ENCODE measurements around the gene CACNA1A. TPM values are rescaled to one million over a fixed set of nuclear protein-coding genes. Genes with fewer than 3 reads are reported as not detected.
"Not testable (repeated sequence)": the region's sequence is repeated elsewhere in the genome, so short reads cannot be mapped to it uniquely, and the experiment has no call there.

CACNA1A gene
- total RNA-seq: 37.4 TPM

DNA sequence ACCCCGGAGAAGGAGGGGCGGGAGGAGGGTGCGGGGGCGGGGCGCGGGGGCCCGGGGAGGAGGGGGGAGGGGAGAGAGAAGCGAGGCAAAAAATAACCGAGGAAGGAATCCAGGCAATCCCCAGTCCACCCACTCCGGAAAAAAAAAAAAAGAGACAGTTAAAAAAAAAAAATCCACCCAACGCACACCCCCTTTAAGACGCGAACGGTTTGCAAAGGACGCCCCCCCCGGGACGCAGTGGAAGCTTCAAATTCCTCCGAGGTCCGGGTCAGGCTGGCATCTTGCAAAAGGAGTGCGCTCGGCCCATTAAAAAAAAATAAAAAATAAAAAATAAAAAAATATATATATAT lies at the start of gene CACNA1A:
Gene CACNA1A (minus strand): TSS at position 9 of the 350 bp plus-strand sequence. CDS start 255 bp downstream, outside the sequence.
- no peak for DNase-seq (ENCODE audit: low spot score)
- intact Hi-C loops (cut with DNase I): no loop called here
- no peak for ATAC-seq

DNA sequence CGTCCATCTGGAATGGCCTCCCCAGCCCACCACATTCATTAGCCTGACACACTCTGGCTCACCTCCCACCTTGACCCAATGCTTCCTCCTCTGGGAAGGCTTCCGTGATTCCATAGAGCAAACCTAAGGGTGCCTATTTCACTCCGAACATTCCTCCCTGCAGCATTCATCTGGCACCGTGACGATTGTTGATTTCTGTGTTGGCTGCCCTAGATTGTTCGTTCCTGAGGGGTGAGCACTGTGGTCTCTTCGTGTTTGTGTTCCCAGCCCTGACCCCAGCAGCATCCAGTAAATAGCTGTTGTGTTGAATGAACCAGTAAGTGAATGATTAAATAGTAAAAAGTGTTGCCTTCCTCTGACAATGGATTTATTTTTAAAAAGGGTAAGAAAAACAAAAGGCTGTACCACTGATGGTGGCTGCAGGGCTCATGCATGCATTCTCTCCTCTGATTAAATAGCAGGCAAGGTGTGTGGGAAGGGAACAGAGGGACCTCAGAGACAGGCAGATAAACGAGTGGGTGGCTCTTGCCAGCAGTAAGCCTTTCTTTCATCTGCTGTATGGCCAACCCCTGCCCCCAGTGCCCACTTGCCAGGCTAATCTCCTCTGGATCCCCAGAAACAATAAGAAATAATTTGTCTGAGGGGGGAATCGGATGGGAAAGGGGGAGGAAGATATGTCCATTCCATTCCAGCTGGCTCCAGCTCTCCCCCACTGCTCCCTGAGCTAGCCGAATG lies 48.4 kb upstream of the CACNA1A start:
- ATAC-seq (no peak), DNase-seq (ENCODE audit: low spot score) (no peak)
- intact Hi-C loops (cut with DNase I): no loop called here

DNA sequence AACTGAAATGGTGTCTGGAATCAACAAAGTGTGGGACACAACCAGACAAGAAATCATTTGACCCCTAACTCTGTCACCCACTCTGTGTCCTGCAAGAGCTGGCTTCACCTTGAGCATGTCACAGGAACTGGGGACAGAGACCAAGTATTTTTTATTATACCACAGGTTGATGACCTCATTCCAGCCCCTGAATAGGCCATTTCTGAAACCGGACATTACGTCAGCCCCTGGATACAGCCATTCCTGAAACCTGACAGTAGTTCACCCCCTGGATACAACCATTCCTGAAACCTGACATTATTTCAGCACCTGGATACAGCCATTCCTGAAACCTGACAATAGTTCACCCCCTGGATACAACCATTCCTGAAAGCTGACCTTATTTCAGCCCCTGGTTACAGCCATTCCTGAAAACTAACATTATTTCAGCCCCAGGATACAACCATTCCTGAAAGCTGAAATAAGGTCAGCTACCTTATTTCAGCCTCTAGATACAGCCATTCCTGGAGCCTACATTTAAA lies 47.7 kb upstream of the CACNA1A start:
- intact Hi-C loops (cut with DNase I): no loop called here
- ATAC-seq: no peak
- DNase-seq (ENCODE audit: low spot score): no peak

DNA sequence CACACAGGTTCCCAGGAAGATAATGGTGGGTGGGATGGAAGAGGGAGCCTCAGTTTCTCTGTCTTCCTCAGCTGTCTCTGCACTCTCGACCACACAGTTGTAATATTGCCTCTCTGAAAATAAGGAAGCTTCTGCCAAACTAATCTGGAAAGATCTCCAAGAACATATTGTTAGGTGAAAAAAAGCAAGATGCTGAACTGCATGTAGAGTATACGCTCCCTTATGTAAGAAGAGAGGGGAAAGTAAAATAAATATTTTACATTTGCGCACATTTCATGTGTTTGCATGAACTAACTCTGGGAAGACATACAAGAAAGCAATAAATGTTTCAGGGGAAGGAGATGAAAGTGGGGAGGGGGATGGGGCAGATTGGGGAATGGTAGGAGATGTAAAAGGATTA lies 41.9 kb upstream of the CACNA1A start:
- DNase-seq (ENCODE audit: low spot score): no peak
- no peak for ATAC-seq
- intact Hi-C loops (cut with DNase I): no loop called here

DNA sequence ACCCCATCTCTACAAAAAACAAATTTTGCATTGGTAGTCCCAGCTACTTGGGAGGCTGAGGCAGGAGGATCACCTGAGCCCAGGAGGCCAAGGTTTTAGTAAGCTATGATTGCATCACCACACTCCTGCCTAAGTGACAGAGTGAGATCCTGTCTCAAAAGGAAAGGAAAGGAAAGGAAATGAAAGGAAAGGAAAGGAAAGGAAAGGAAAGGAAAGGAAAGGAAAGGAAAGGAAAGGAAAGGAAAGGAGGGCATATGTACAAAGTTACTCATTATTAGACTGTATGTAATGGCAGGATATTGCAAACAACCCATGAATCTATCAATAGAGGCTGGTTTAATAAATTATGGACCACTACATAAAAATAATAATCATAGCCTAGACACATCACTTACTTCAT lies 40.8 kb upstream of the CACNA1A start:
- no peak for DNase-seq (ENCODE audit: low spot score)
- intact Hi-C loops (cut with DNase I): no loop called here
- no peak for ATAC-seq

DNA sequence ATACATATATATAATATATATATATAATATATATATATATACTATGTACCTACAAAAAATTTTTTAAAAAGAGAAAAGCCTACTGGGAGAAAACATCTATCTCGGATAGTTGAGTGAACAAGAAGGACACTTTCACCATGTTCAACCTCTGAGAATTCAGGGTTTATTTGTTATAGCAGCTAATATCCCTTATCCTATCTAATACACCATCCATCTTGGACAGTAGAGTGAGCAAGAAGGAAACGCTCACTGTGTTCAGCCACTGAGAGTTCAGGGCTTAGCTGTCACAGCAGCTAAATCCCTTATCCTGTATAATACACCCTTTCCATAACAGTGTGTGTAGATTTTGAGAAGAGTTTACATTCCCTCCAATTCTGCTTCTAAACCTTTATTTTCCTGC lies 38.1 kb upstream of the CACNA1A start:
- DNase-seq (ENCODE audit: low spot score): no peak
- intact Hi-C loops (cut with DNase I): no loop called here
- no peak for ATAC-seq

DNA sequence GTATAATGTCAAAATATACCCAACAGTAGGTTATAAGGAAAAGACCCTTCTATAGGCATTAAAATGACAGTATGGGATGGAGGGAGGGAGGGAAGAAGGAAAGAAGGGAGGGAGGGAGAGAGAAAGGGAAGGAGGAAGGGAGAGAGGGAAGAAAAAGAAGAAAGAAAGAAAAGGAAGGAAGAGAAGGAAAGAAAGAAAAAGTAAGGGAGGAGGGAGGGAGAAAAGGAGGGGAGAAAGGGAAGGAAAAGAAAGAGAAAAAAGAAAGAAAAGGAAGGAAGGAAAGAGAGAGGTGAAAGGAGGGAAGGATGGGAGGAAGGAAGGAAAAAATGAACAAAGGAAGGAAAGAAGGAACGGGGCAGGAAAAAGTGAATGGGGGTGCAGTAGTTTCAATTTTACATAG lies 35.3 kb upstream of the CACNA1A start:
- intact Hi-C loops (cut with DNase I): no loop called here
- ATAC-seq (no peak), DNase-seq (ENCODE audit: low spot score) (no peak)

DNA sequence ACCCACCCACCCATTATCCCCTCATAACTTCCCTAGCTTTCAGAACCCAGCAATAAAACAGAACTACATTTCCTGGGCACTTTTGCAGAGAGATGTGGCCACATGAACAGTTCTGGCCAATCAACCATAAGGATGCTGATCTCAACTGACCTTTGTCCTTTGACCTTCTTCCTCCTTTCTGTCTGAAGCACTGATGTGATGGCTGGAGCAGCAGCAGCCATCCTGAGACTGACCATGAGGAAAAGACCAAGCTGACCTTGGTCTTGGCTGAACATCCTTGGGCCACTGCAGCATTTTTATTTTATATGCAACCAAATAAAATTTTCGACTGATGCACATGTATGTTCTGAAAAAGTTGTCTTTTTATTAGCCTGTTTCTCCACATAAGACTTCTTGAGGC lies 33.1 kb upstream of the CACNA1A start:
- no peak for ATAC-seq
- DNase-seq (ENCODE audit: low spot score): no peak
- intact Hi-C loops (cut with DNase I): no loop called here

DNA sequence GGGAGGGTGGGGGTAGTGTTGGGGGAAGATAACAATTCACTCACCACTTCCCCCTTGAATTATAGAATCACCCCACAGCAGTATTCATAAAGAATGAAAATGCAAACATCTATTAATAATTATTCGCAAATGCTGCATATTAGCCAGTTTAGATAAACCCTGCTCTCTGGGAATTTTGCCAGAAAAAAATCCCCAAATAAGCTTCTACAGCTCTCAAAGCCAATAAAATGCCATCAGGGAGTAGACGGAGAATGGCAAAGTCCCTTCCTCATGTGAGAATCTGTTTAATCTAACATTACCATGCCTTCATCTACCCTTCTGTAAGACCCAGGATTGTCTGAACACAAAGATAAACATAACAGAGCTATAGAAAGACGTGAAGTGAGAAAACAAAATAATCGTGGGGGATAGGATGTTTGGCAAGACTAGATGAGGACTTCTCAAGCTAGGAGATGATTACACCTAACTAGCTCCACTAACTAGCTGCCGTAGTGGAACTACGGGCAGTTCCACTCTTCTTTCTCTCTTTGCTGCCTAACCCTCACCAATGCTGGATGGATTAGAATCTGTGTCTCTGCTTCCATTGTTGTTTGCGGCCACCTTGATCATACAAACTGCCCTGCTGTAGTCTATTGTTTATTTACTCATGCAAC lies 32.4 kb upstream of the CACNA1A start:
- intact Hi-C loops (cut with DNase I): no loop called here
- ATAC-seq (no peak), DNase-seq (ENCODE audit: low spot score) (no peak)

DNA sequence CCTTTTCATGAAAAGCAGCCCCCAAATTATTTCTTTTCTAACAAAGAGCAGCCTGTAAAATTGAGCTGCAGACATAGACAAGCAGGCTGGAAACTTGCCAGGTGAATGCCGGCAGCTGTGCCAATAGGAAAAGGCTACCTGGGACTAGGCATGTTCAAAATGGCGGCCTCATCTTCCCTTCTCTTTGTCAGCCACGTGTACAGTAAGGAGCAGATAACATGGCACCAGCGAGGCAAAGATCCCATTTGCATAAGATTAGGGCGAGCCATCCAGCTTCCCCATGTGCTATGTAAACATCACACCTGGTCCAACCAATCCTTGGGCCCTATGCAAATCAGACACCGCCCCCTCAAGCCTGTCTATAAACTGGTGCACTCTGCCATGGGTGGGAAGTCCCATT lies 31.2 kb upstream of the CACNA1A start:
- DNase-seq (ENCODE audit: low spot score) (no peak), ATAC-seq (no peak)
- intact Hi-C loops (cut with DNase I): no loop called here

DNA sequence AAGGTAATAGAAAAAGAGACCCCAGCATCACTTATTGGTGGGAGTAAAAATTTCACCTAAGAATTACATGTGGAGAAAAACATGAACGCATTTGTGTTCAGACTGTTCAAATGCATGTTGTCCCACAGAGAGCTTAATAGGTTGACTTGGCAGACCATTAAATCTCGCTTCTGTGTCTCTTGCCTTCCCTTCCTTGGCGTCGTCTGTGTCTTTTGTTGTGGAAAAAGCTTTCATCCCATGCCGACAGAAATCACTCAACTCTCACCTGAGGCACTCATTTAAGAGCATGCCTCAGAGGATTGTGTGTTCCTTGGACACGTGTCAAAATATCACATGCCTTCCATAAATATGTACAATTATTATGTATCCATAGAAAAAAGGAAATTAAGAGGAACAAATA lies 24.4 kb upstream of the CACNA1A start:
- ATAC-seq: no peak
- DNase-seq (ENCODE audit: low spot score): no peak
- intact Hi-C loops (cut with DNase I): no loop called here

DNA sequence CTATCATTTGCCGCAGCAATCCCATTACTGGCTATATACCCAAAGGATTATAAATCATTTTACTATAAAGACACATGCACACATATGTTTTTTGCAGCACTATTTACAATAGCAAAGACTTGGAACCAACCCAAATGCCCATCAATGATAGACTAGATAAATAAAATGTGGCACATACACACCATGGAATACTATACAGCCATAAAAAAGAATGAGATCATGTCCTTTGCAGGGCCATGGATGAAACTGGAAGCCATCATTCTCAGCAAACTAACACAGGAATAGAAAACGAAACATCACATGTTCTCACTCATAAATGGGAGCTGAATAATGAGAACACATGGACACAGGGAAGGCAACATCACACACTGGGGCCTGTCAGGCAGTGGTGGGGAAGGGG lies 23.4 kb upstream of the CACNA1A start:
- intact Hi-C loops (cut with DNase I); DNase-seq (ENCODE audit: low spot score); ATAC-seq: not testable (repeated sequence)

DNA sequence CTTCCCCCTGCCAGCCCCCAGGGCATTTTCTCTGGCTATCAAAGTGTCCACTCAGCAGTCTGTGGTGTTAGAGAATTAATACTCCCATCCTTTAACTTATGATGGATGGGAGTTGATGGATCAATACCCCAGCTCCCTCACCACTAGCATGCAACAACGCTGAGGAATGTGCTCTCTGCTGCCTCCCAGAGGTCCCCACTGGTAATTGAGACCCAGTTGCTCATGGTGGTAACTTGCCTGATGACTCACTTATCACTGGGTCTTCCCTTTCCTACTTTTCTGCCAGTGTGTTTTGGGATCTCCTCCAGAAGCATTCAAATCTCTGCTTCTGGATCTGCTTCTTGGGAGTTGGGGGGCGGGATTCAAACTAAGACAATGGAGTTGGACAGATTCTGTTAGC lies 20.3 kb upstream of the CACNA1A start:
- no peak for DNase-seq (ENCODE audit: low spot score)
- intact Hi-C loops (cut with DNase I): no loop called here
- no peak for ATAC-seq

DNA sequence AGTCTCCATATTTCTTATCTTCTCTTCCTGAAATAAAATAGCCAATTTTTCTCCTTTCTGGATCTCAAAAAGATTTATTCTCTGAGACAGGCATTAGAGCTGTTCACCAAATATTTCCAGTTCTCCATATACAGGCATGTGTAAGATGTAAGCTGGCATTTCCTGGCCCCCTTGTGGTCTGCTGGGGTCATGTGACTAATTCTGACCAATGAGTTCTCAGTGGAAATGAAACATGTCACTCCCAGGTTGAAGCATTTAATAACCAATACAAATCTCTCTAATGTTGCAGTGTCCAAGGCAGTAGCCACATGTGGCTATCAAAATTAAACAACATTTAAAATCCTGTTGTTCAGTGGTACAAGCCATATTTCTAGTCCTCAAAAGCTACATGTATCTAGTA lies 14.8 kb upstream of the CACNA1A start:
- ATAC-seq (no peak), DNase-seq (ENCODE audit: low spot score) (no peak)
- intact Hi-C loops (cut with DNase I): no loop called here

DNA sequence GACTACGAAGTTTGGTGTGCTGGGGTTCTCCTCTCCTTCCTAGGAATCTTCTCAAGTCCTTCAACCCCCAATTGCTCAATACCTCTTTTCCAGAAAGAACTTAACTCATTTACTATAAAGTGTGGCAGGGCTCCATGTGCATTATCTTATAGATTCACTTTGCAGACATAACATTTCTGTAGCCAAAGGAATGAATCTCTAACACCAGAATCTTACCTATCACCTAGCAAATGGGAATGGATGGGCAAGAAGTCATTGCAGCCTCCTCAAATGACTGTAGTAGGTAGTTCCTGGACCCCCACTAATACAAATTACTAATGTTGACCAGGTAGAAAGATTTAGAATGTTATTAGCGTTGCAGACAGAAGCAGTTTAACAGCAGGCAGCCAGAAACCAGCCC lies 5.7 kb upstream of the CACNA1A start:
- ATAC-seq: no peak

DNA sequence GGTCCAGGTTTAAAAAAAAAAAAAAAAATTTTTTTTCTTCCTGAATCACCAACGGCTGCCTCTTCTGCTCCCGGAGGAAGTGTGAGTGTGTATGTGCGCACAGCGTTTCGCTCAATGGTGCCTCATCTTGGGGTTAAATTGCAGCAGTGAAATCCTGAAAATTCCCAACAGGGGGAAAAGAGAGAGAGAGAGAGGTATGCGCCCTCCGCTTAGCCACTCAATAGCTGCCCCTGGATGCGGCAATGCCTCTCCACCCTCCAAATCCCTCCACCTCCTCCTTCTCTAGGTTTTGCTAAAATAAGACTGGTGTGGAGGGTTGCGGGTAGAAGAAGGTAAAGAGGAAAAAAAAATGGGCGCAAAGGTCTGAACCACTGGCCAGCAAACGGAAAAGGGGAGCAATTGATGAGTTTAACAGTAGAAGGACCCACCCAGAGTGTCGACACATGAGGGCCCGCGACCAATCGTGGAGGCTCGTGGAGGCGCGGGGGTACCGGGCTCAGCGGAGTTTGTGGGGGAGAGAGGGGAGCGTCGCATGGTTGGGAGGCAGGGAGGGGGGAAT lies 853 bp upstream of the CACNA1A start:
- intact Hi-C loops (cut with DNase I): no loop called here
- no peak for DNase-seq (ENCODE audit: low spot score)
- ATAC-seq: no peak

More for the DNA sequence above, 5.7 kb upstream of the CACNA1A start:
- intact Hi-C loops (cut with DNase I): no loop called here
- no peak for DNase-seq (ENCODE audit: low spot score)

DNA sequence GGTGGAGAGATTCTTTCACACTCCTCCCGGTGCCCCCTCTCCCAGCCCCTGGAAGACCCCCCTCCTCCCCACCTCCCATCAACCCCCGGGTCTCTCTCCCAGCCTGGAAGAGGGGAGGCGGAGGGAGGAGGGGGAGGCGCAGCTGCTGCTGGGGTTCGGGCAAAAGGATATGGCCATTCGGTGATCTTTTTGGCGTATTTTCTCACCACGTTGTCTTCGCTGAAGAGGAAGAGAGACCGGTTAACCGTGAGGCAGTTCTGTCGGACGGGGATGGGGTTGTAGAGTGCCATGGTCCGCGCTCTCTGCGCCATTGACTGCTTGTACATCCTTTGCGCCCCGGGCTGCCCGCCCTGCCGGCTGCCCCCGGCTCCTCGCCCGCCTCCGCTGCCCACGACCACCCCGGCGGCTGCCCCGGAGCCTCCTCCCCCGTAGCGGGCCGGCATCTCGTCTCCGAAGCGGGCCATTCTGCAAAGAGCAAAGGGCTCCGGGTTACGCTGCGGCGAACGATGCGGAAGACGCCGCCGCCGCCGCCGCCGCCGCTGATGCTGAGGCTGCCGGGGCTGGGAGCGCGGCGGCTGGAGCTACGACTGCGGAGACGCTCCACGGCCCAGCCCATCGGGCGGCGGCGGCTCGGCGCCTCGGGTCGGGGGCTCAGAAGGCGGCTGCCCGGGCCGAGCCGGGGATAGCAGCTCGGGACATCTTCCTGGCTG lies 363 bp downstream of the CACNA1A start:
- intact Hi-C loops (cut with DNase I): no loop called here
- DNase-seq (ENCODE audit: low spot score): no peak
- ATAC-seq: no peak

DNA sequence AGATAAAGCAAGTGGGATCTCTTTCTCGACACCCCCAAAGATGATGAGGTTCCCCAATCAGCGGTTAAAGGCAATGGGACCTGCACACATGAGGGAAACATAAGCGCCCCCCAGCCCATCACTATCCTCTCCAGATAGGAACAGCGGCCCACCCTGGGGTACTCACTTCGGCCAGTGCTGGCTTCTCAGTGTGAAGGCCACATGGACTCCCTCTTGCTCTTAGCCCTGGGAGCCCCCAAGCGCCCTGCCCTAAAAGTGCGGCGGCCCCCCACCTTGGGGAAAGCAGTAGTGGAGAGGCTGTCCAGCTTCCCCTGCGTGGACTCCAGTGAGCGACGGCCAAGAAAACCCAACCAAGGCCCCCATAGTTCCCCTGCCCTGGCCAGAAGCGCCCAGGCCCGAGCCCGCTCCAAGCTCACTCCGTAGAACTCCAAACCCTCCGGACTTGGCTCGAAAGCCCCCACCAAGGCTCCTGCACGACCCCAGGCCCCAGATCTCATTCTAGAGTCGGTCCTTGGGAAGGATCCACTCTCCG lies 1.0 kb downstream of the CACNA1A start:
- no peak for ATAC-seq
- DNase-seq (ENCODE audit: low spot score): no peak
- intact Hi-C loops (cut with DNase I): no loop called here

DNA sequence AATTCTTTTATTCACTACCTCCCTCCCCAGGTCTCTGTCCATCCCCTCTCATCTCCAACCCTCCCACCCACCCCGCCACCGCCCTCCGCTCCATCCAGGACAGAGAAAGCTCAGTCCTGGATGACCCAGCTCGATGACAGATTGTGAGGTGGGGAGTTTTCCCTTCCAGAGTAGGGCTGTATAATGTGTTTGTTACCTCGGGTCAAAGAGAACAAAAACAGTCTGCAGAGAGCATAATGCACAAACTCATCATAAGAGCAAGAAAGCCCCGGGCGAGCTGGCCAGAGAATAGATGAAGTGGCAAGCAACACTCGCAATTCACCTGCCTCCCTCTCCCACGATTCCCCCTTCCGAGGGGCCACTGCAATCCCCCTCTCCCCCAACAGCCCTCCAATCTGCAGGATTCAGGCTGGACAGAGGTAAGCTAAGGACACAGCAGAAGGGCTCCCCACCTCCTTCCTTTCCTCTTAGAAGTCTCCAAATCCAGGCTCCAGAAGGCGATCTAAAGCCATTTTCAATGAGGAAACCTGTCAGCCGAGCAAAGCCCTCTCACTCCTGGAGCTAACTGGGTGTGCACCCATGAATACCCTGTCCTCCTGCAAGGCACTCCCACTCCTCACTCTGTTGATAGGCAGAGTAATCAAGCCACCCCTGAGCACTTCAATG lies 2.6 kb downstream of the CACNA1A start:
- intact Hi-C loops (cut with DNase I): no loop called here
- no peak for DNase-seq (ENCODE audit: low spot score)
- ATAC-seq: no peak

Data from sciatic nerve (tissue), 2 donors.